D721Med (cell line): ENCODE data around the gene PITPNC1.

Experiments used
- DNase-seq: peaks from one replicate; pipeline ENCODE4 v3.0.0; 2011; ENCODE audit warnings: low spot score; ENCODE audit not compliant: insufficient read length
- FAIRE-seq: peaks from 2 replicates; lab custom pipeline; 2011; peaks lifted over from hg19 to GRCh38; lab: Jason Lieb, UNC
- CTCF ChIP-seq: IDR thresholded peaks from 2 replicates; pipeline ENCODE4 v1.5.1; 2012; ENCODE audit warnings: mild to moderate bottlenecking, control low read depth; ENCODE audit not compliant: insufficient read depth; ENCODE audit errors: missing control alignments

PITPNC1 gene

GRCh38 chr17:67435122-67435521 is 58.0 kb downstream of the PITPNC1 start:
- no peak for FAIRE-seq
- no peak for DNase-seq
- no peak for TF ChIP-seq CTCF

- no peak for TF ChIP-seq CTCF
- DNase-seq = no peak
- FAIRE-seq = no peak
These were observed 58.7 kb downstream of the PITPNC1 start for GRCh38 chr17:67435786-67436185.

- TF ChIP-seq CTCF = no peak
- no peak for FAIRE-seq
These were observed 59.2 kb downstream of the PITPNC1 start for GRCh38 chr17:67436233-67436632.

GRCh38 chr17:67438667-67439066 is 61.6 kb downstream of the PITPNC1 start:
- TF ChIP-seq CTCF = no peak
- DNase-seq (no peak), FAIRE-seq (no peak)

More at GRCh38 chr17:67436233-67436632, 59.2 kb downstream of the PITPNC1 start:
- DNase-seq = no peak

GRCh38 chr17:67439269-67439668 is 62.2 kb downstream of the PITPNC1 start:
- no peak for DNase-seq
- TF ChIP-seq CTCF = no peak
- FAIRE-seq = no peak

- FAIRE-seq = no peak
- no peak for TF ChIP-seq CTCF
- DNase-seq = no peak
These were observed 63.4 kb downstream of the PITPNC1 start for GRCh38 chr17:67440277-67441051.
